PC-9 (cell line): ENCODE measurements around the gene CCDC141. TPM values are rescaled to one million over a fixed set of nuclear protein-coding genes. Genes with fewer than 3 reads are reported as not detected.

Source experiments
- BruUV-seq: library from RNA; stranded (reverse); fragments of 400-500 nt; replicated peaks from 2 replicates; lab custom pipeline; 2021; lab: Mats Ljungman, UMichigan
- CTCF ChIA-PET: fragments of 300-600 bp; sonication (Branson Sonifier 250); formaldehyde crosslinking; loops from one replicate; lab custom pipeline; 2022; ENCODE audit warnings: antibody characterized with exemption; lab: Charles Lee
- POLR2A ChIA-PET: fragments of 300-600 bp; sonication (Branson Sonifier 250); formaldehyde crosslinking; loops from one replicate; lab custom pipeline; 2022; ENCODE audit warnings: antibody characterized with exemption; ENCODE audit not compliant: unreplicated experiment; lab: Charles Lee
- DNase-seq, 2 experiments: peaks; one replicate each; pipeline versions ENCODE4 v3.0.0 to v3.0.0-alpha.2; 2015 to 2022; ENCODE audit warnings: mixed read lengths in 1 of 2
- H2AFZ ChIP-seq: fragments of 200-600 bp; sonication (generic); 2 replicates; pipeline ENCODE4 v1.8.1; 2017; ENCODE audit warnings: antibody characterized with exemption
- H3F3A ChIP-seq: fragments of 200-600 bp; sonication (generic); 2 replicates; pipeline ENCODE4 v1.8.1; 2017; ENCODE audit warnings: antibody characterized with exemption, mild to moderate bottlenecking, low read depth; ENCODE audit not compliant: insufficient read depth
- H3K27ac ChIP-seq: fragments of 200-600 bp; sonication (generic); 2 replicates; pipeline ENCODE4 v1.6.1; 2016; ENCODE audit warnings: mixed run types
- H3K27me3 ChIP-seq: fragments of 200-600 bp; sonication (generic); 2 replicates; pipeline ENCODE4 v1.6.1; 2016; ENCODE audit warnings: low read depth, mixed run types; ENCODE audit not compliant: insufficient read depth
- H3K36me3 ChIP-seq: fragments of 200-600 bp; sonication (generic); 2 replicates; pipeline ENCODE4 v1.6.1; 2016; ENCODE audit warnings: low read depth, mixed run types
- H3K4me1 ChIP-seq: fragments of 200-600 bp; sonication (generic); replicated peaks from 2 replicates; pipeline ENCODE4 v1.6.1; 2016; ENCODE audit warnings: mixed run types; ENCODE audit not compliant: insufficient read depth
- H3K4me2 ChIP-seq: fragments of 200-600 bp; sonication (generic); 2 replicates; pipeline ENCODE4 v1.6.1; 2017; ENCODE audit warnings: mixed run types
- H3K4me3 ChIP-seq: fragments of 200-600 bp; sonication (generic); 2 replicates; pipeline ENCODE4 v1.6.1; 2016; ENCODE audit warnings: mixed run types
- H3K79me2 ChIP-seq: fragments of 200-600 bp; sonication (generic); 2 replicates; pipeline ENCODE4 v1.6.1; 2017; ENCODE audit warnings: low read depth, mixed run types
- H3K9me2 ChIP-seq: fragments of 200-600 bp; sonication (generic); 2 replicates; pipeline ENCODE4 v1.8.1; 2017; ENCODE audit warnings: mild to moderate bottlenecking; ENCODE audit not compliant: insufficient read depth
- H3K9me3 ChIP-seq: fragments of 200-600 bp; sonication (generic); 2 replicates; pipeline ENCODE4 v1.8.1; 2016; ENCODE audit warnings: low read depth; ENCODE audit not compliant: insufficient read depth
- H4K20me1 ChIP-seq: fragments of 200-600 bp; sonication (generic); 2 replicates; pipeline ENCODE4 v1.8.1; 2017; ENCODE audit not compliant: insufficient read depth
- CTCF ChIP-seq: fragments of 200-600 bp; sonication (generic); conservative IDR thresholded peaks from 2 replicates; pipeline ENCODE4 v1.6.1; 2017; ENCODE audit warnings: mixed run types, antibody characterized with exemption, mild to moderate bottlenecking, moderate library complexity
- EZH2 ChIP-seq: fragments of 200-600 bp; sonication (generic); IDR thresholded peaks from 2 replicates; pipeline ENCODE4 v1.8.0; 2017; ENCODE audit warnings: antibody characterized with exemption, low read depth
- intact Hi-C: fragments of 100-400 bp; cut with micrococcal nuclease; formaldehyde crosslinking; loops from one replicate; pipeline ENCODE4 v1.10.0; 2022; ENCODE audit not compliant: unreplicated experiment
- total RNA-seq: library from RNA; stranded (reverse); gene quantifications from 2 replicates; pipeline ENCODE4 v1.2.3, GENCODE V29; 2021

Gene CCDC141
- total RNA-seq, 1 experiment from 2014 or later: not detected

GRCh38 chr2:178871536-178871935 lies 178.4 kb downstream of the CCDC141 start:
- ChIA-PET POLR2A (no interaction called here), CTCF (no interaction called here)
- Histone ChIP-seq H3K79me2 (no peaks in the 10 kb centered on the region), H3K27ac (peak overlapping the region; percentile 45), H3K27me3 (no peaks in the 10 kb centered on the region), H3K4me1 (peaks cover 37% of the 10 kb centered on the region), H4K20me1 (no peaks in the 10 kb centered on the region), H3F3A (peaks cover 19% of the 10 kb centered on the region), H3K9me2 (no peaks in the 10 kb centered on the region), H2AFZ (no peak overlapping the region; the same call in 1 of the 2 replicates), H3K4me2 (peak overlapping the region; percentile 58; the same call in 1 of the 2 replicates), H3K4me3 (no peak overlapping the region), H3K36me3 (no peaks in the 10 kb centered on the region), H3K9me3 (peaks cover 15% of the 10 kb centered on the region)
- TF ChIP-seq CTCF (no peak), EZH2 (no peak)
- no TSS peak for BruUV-seq
- intact Hi-C loops: loop anchor here (2.0 kb wide), 1 partner anchor 41 kb away; no protein-coding TSS in a partner anchor
- no peak for DNase-seq

GRCh38 chr2:178870703-178871102 lies 179.2 kb downstream of the CCDC141 start:
- H3K4me3 ChIP-seq: no peak overlapping the region
- intact Hi-C loops: loop anchor here (2.0 kb wide), 1 partner anchor 42 kb away; no protein-coding TSS in a partner anchor
- peaks cover 45% of the 10 kb centered on the region for H3K4me1 ChIP-seq
- H2AFZ ChIP-seq: 0 out of 2 replicates have a peak overlapping the region, but pooled peaks have one; percentile 4
- H3K27me3 ChIP-seq: no peaks in the 10 kb centered on the region
- no peak for TF ChIP-seq CTCF
- TF ChIP-seq EZH2: no peak
- H3K9me2 ChIP-seq: no peaks in the 10 kb centered on the region
- H3K79me2 ChIP-seq: no peaks in the 10 kb centered on the region
- peak overlapping the region; percentile 45 for H3K27ac ChIP-seq
- ChIA-PET CTCF (no interaction called here), POLR2A (interaction anchor here (0.6 kb wide), 1 partner anchor 17 kb away, joined by 5 read pairs; no protein-coding TSS in a partner anchor)
- H3K9me3 ChIP-seq: peaks cover 18% of the 10 kb centered on the region
- peak; percentile 69 to 95 for DNase-seq
- peak overlapping the region; percentile 58 for H3K4me2 ChIP-seq
- H4K20me1 ChIP-seq: no peaks in the 10 kb centered on the region
- peaks cover 21% of the 10 kb centered on the region for H3F3A ChIP-seq
- no TSS peak for BruUV-seq
- no peaks in the 10 kb centered on the region; the same call in 1 of the 2 replicates for H3K36me3 ChIP-seq

- H3K27ac ChIP-seq: peak overlapping the region; percentile 54
- CTCF ChIA-PET: no interaction called here
These were observed 183.9 kb downstream of the CCDC141 start for GRCh38 chr2:178865999-178866398.

More at GRCh38 chr2:178865999-178866398, 183.9 kb downstream of the CCDC141 start:
- Histone ChIP-seq H3K27me3 (no peaks in the 10 kb centered on the region), H3K4me2 (no peak overlapping the region), H2AFZ (no peak overlapping the region), H3K4me3 (no peak overlapping the region), H3K36me3 (no peaks in the 10 kb centered on the region; the same call in 1 of the 2 replicates), H4K20me1 (no peaks in the 10 kb centered on the region), H3K9me3 (peaks cover 11% of the 10 kb centered on the region), H3K4me1 (peaks cover 52% of the 10 kb centered on the region), H3K79me2 (no peaks in the 10 kb centered on the region), H3F3A (peaks cover 33% of the 10 kb centered on the region), H3K9me2 (no peaks in the 10 kb centered on the region; the same call in 1 of the 2 replicates)
- no TSS peak for BruUV-seq
- POLR2A ChIA-PET: interaction anchor here (0.7 kb wide), 1 partner anchor 24 kb away, joined by 3 read pairs; no protein-coding TSS in a partner anchor
- no peak for DNase-seq
- intact Hi-C loops: no loop called here
- TF ChIP-seq CTCF (no peak), EZH2 (no peak)
